ENCODE results near the gene AFF1. TPM values are rescaled to one million over a fixed set of nuclear protein-coding genes. Genes with fewer than 3 reads are reported as not detected.

The AFF1 gene
- total RNA-seq, 1 experiment from 2014 or later = 93.4 TPM

GRCh38 chr4:86891762-86892635, 42.8 kb upstream of the AFF1 start, which contains the start of gene C4orf36 (continued):
- TF ChIP-seq NFE2L1 (CRISPR knock-in tag; IDR thresholded peaks at IDR 0.05) (no peak; the same call in 1 of the 2 replicates), ZNF512 (CRISPR knock-in tag; IDR thresholded peaks at IDR 0.05; ENCODE audit: borderline replicate concordance) (no peak), PRRX2 (CRISPR knock-in tag; IDR thresholded peaks at IDR 0.05) (no peak), AFF4 (CRISPR knock-in tag; IDR thresholded peaks at IDR 0.05; ENCODE audit: borderline replicate concordance) (0 out of 2 replicates have a peak, but pooled peaks have one; percentile 19), SOX15 (CRISPR knock-in tag; IDR thresholded peaks at IDR 0.05) (no peak), ZNF219 (CRISPR knock-in tag; IDR thresholded peaks at IDR 0.05; ENCODE audit: borderline replicate concordance) (peak; percentile 81; the same call in 1 of the 2 replicates), GTF2I (CRISPR knock-in tag; conservative IDR thresholded peaks at IDR 0.05) (no peak; the same call in 1 of the 2 replicates), JUN (CRISPR knock-in tag; IDR thresholded peaks at IDR 0.05) (peak; percentile 45; the same call in 1 of the 2 replicates), ATF1 (CRISPR knock-in tag; IDR thresholded peaks at IDR 0.05) (no peak), ZNF532 (CRISPR knock-in tag; IDR thresholded peaks at IDR 0.05; ENCODE audit: borderline replicate concordance) (peak; percentile 49; the same call in 1 of the 2 replicates), ZBTB21 (CRISPR knock-in tag; IDR thresholded peaks at IDR 0.05; ENCODE audit: borderline replicate concordance) (no peak), RORB (CRISPR knock-in tag; IDR thresholded peaks at IDR 0.05) (no peak), ZBTB43 (CRISPR knock-in tag; IDR thresholded peaks at IDR 0.05) (no peak; the same call in 1 of the 2 replicates), ZNF121 (CRISPR knock-in tag; IDR thresholded peaks at IDR 0.05) (no peak), FOXJ3 (CRISPR knock-in tag; IDR thresholded peaks at IDR 0.05; ENCODE audit: borderline replicate concordance) (no peak), STAT6 (CRISPR knock-in tag; conservative IDR thresholded peaks at IDR 0.05; ENCODE audit: low read depth) (no peak), ELF4 (CRISPR knock-in tag; IDR thresholded peaks at IDR 0.05; ENCODE audit: low read depth) (0 out of 2 replicates have a peak, but pooled peaks have one; percentile 53), ZNF138 (CRISPR knock-in tag; conservative IDR thresholded peaks at IDR 0.05) (no peak), CREM (CRISPR knock-in tag; IDR thresholded peaks at IDR 0.05) (peak; percentile 55), PRDM15 (CRISPR knock-in tag; IDR thresholded peaks at IDR 0.05) (peak; percentile 88)

All from WTC11 (cell line).